ENCODE data around the gene TNFRSF1A.

The TNFRSF1A gene

GRCh38 chr12:6327229-6328041 lies 14.4 kb downstream of the TNFRSF1A start:
- Mint-ChIP-seq H3K4me1 (peaks cover 56% of the 10 kb centered on the region), H3K36me3 (peaks cover 5% of the 10 kb centered on the region), H3K27ac (no peak overlapping the region), H3K9me3 (no peaks in the 10 kb centered on the region), H3K4me3 (no peak overlapping the region), H3K27me3 (no peaks in the 10 kb centered on the region)

GRCh38 chr12:6326316-6327228 lies 15.3 kb downstream of the TNFRSF1A start:
- Mint-ChIP-seq H3K27me3 (no peaks in the 10 kb centered on the region), H3K9me3 (no peaks in the 10 kb centered on the region), H3K27ac (peak overlapping the region; percentile 88), H3K4me1 (peaks cover 60% of the 10 kb centered on the region), H3K36me3 (peaks cover 5% of the 10 kb centered on the region), H3K4me3 (no peak overlapping the region)

GRCh38 chr12:6324936-6325750 lies 16.7 kb downstream of the TNFRSF1A start:
- Mint-ChIP-seq H3K36me3 (no peaks in the 10 kb centered on the region), H3K4me1 (peaks cover 48% of the 10 kb centered on the region), H3K27ac (peak overlapping the region; percentile 85), H3K27me3 (no peaks in the 10 kb centered on the region), H3K4me3 (peak overlapping the region; percentile 51), H3K9me3 (no peaks in the 10 kb centered on the region)

- peak overlapping the region; percentile 97 for H3K27ac Mint-ChIP-seq
Measured at GRCh38 chr12:6323995-6324711, 17.7 kb downstream of the TNFRSF1A start.

GRCh38 chr12:6323340-6323994 lies 18.4 kb downstream of the TNFRSF1A start:
- no peaks in the 10 kb centered on the region for H3K9me3 Mint-ChIP-seq
- no peaks in the 10 kb centered on the region for H3K36me3 Mint-ChIP-seq
- H3K27ac Mint-ChIP-seq: peak overlapping the region; percentile 97
- H3K4me1 Mint-ChIP-seq: peaks cover 57% of the 10 kb centered on the region
- H3K27me3 Mint-ChIP-seq: no peaks in the 10 kb centered on the region
- peak overlapping the region; percentile 87 for H3K4me3 Mint-ChIP-seq

More at GRCh38 chr12:6323995-6324711, 17.7 kb downstream of the TNFRSF1A start:
- Mint-ChIP-seq H3K9me3 (no peaks in the 10 kb centered on the region), H3K4me1 (peaks cover 53% of the 10 kb centered on the region), H3K27me3 (no peaks in the 10 kb centered on the region), H3K36me3 (no peaks in the 10 kb centered on the region), H3K4me3 (peak overlapping the region; percentile 87)

- Mint-ChIP-seq H3K4me1 (peaks cover 62% of the 10 kb centered on the region), H3K27ac (peak overlapping the region; percentile 97), H3K36me3 (no peaks in the 10 kb centered on the region), H3K9me3 (no peaks in the 10 kb centered on the region), H3K4me3 (peak overlapping the region; percentile 87), H3K27me3 (no peaks in the 10 kb centered on the region)
Measured at GRCh38 chr12:6322969-6323339, 18.9 kb downstream of the TNFRSF1A start.

GRCh38 chr12:6322352-6322751 lies 19.5 kb downstream of the TNFRSF1A start:
- Mint-ChIP-seq H3K27me3 (no peaks in the 10 kb centered on the region), H3K36me3 (no peaks in the 10 kb centered on the region), H3K9me3 (no peaks in the 10 kb centered on the region), H3K4me3 (no peak overlapping the region), H3K4me1 (peaks cover 68% of the 10 kb centered on the region), H3K27ac (peak overlapping the region; percentile 41)

- peaks cover 70% of the 10 kb centered on the region for H3K4me1 Mint-ChIP-seq
- H3K36me3 Mint-ChIP-seq: no peaks in the 10 kb centered on the region
- H3K27ac Mint-ChIP-seq: peak overlapping the region; percentile 41
- H3K27me3 Mint-ChIP-seq: no peaks in the 10 kb centered on the region
- no peak overlapping the region for H3K4me3 Mint-ChIP-seq
- H3K9me3 Mint-ChIP-seq: no peaks in the 10 kb centered on the region
Measured at GRCh38 chr12:6321905-6322304, 20.0 kb downstream of the TNFRSF1A start.

GRCh38 chr12:6319446-6319845 lies 22.4 kb downstream of the TNFRSF1A start:
- H3K27me3 Mint-ChIP-seq: no peaks in the 10 kb centered on the region
- H3K27ac Mint-ChIP-seq: no peak overlapping the region

GRCh38 chr12:6318440-6318879 lies 23.4 kb downstream of the TNFRSF1A start:
- no peaks in the 10 kb centered on the region for H3K27me3 Mint-ChIP-seq
- no peak overlapping the region for H3K27ac Mint-ChIP-seq
- H3K36me3 Mint-ChIP-seq: no peaks in the 10 kb centered on the region
- H3K4me1 Mint-ChIP-seq: peaks cover 40% of the 10 kb centered on the region
- no peak overlapping the region for H3K4me3 Mint-ChIP-seq
- no peaks in the 10 kb centered on the region for H3K9me3 Mint-ChIP-seq

More at GRCh38 chr12:6319446-6319845, 22.4 kb downstream of the TNFRSF1A start:
- H3K36me3 Mint-ChIP-seq: no peaks in the 10 kb centered on the region
- no peak overlapping the region for H3K4me3 Mint-ChIP-seq
- peaks cover 50% of the 10 kb centered on the region for H3K4me1 Mint-ChIP-seq
- no peaks in the 10 kb centered on the region for H3K9me3 Mint-ChIP-seq

GRCh38 chr12:6317693-6318439 lies 24.0 kb downstream of the TNFRSF1A start:
- H3K9me3 Mint-ChIP-seq: no peaks in the 10 kb centered on the region
- no peak overlapping the region for H3K4me3 Mint-ChIP-seq
- no peak overlapping the region for H3K27ac Mint-ChIP-seq
- peaks cover 34% of the 10 kb centered on the region for H3K4me1 Mint-ChIP-seq
- H3K36me3 Mint-ChIP-seq: no peaks in the 10 kb centered on the region
- H3K27me3 Mint-ChIP-seq: no peaks in the 10 kb centered on the region

GRCh38 chr12:6316921-6317692 lies 24.8 kb downstream of the TNFRSF1A start:
- Mint-ChIP-seq H3K27me3 (no peaks in the 10 kb centered on the region), H3K36me3 (no peaks in the 10 kb centered on the region), H3K27ac (no peak overlapping the region), H3K4me1 (peaks cover 27% of the 10 kb centered on the region), H3K9me3 (no peaks in the 10 kb centered on the region), H3K4me3 (no peak overlapping the region)
